ENCODE measurements around the gene PLCH1. TPM values are rescaled to one million over a fixed set of nuclear protein-coding genes. Genes with fewer than 3 reads are reported as not detected.

PLCH1 gene
- total RNA-seq, 1 donor from 2014 or later = 20.9 TPM

- no peaks in the 10 kb centered on the region for H3K27me3 Mint-ChIP-seq (ENCODE audit: unreplicated experiment)
- no peaks in the 10 kb centered on the region for H3K4me1 Mint-ChIP-seq (ENCODE audit: unreplicated experiment)
- H3K9me3 Mint-ChIP-seq (ENCODE audit: unreplicated experiment) = no peaks in the 10 kb centered on the region
- no peak for TF ChIP-seq CTCF (IDR thresholded peaks at IDR 0.05; ENCODE audit: unreplicated experiment)
- H3K36me3 Mint-ChIP-seq (ENCODE audit: low read depth, unreplicated experiment) = no peaks in the 10 kb centered on the region
- no peak overlapping the region for H3K27ac Mint-ChIP-seq (ENCODE audit: unreplicated experiment)
- H3K4me3 Mint-ChIP-seq (ENCODE audit: unreplicated experiment) = no peak overlapping the region
- DNase-seq (ENCODE audit: low spot score) = no peak
These were observed 71.5 kb downstream of the PLCH1 start for GRCh38 chr3:155673421-155673820.

GRCh38 chr3:155670335-155670734 lies 74.5 kb downstream of the PLCH1 start:
- no peak overlapping the region for H3K27ac Mint-ChIP-seq (ENCODE audit: unreplicated experiment)
- H3K27me3 Mint-ChIP-seq (ENCODE audit: unreplicated experiment) = no peaks in the 10 kb centered on the region
- TF ChIP-seq CTCF (IDR thresholded peaks at IDR 0.05; ENCODE audit: unreplicated experiment) = no peak
- no peak overlapping the region for H3K4me3 Mint-ChIP-seq (ENCODE audit: unreplicated experiment)
- H3K36me3 Mint-ChIP-seq (ENCODE audit: low read depth, unreplicated experiment) = no peaks in the 10 kb centered on the region
- H3K4me1 Mint-ChIP-seq (ENCODE audit: unreplicated experiment) = no peaks in the 10 kb centered on the region
- H3K9me3 Mint-ChIP-seq (ENCODE audit: unreplicated experiment) = no peaks in the 10 kb centered on the region
- DNase-seq (ENCODE audit: low spot score) = no peak

GRCh38 chr3:155667988-155668387 lies 76.9 kb downstream of the PLCH1 start:
- Mint-ChIP-seq H3K4me1 (ENCODE audit: unreplicated experiment) (no peaks in the 10 kb centered on the region), H3K36me3 (ENCODE audit: low read depth, unreplicated experiment) (no peaks in the 10 kb centered on the region), H3K27ac (ENCODE audit: unreplicated experiment) (no peak overlapping the region), H3K4me3 (ENCODE audit: unreplicated experiment) (no peak overlapping the region), H3K27me3 (ENCODE audit: unreplicated experiment) (no peaks in the 10 kb centered on the region), H3K9me3 (ENCODE audit: unreplicated experiment) (no peaks in the 10 kb centered on the region)
- no peak for DNase-seq (ENCODE audit: low spot score)
- TF ChIP-seq CTCF (IDR thresholded peaks at IDR 0.05; ENCODE audit: unreplicated experiment) = no peak

GRCh38 chr3:155664925-155665695 lies 79.8 kb downstream of the PLCH1 start:
- H3K9me3 Mint-ChIP-seq (ENCODE audit: unreplicated experiment) = no peaks in the 10 kb centered on the region
- H3K4me3 Mint-ChIP-seq (ENCODE audit: unreplicated experiment) = no peak overlapping the region
- TF ChIP-seq CTCF (IDR thresholded peaks at IDR 0.05; ENCODE audit: unreplicated experiment) = no peak
- DNase-seq (ENCODE audit: low spot score) = no peak
- no peaks in the 10 kb centered on the region for H3K27me3 Mint-ChIP-seq (ENCODE audit: unreplicated experiment)
- H3K36me3 Mint-ChIP-seq (ENCODE audit: low read depth, unreplicated experiment) = no peaks in the 10 kb centered on the region
- no peak overlapping the region for H3K27ac Mint-ChIP-seq (ENCODE audit: unreplicated experiment)
- no peaks in the 10 kb centered on the region for H3K4me1 Mint-ChIP-seq (ENCODE audit: unreplicated experiment)

GRCh38 chr3:155663467-155664212 lies 81.2 kb downstream of the PLCH1 start:
- Mint-ChIP-seq H3K4me3 (ENCODE audit: unreplicated experiment) (no peak overlapping the region), H3K36me3 (ENCODE audit: low read depth, unreplicated experiment) (no peaks in the 10 kb centered on the region), H3K27ac (ENCODE audit: unreplicated experiment) (no peak overlapping the region), H3K9me3 (ENCODE audit: unreplicated experiment) (no peaks in the 10 kb centered on the region), H3K27me3 (ENCODE audit: unreplicated experiment) (no peaks in the 10 kb centered on the region), H3K4me1 (ENCODE audit: unreplicated experiment) (no peaks in the 10 kb centered on the region)
- DNase-seq (ENCODE audit: low spot score) = no peak
- TF ChIP-seq CTCF (IDR thresholded peaks at IDR 0.05; ENCODE audit: unreplicated experiment) = no peak

All from endothelial cell (in vitro differentiated cells).